ENCODE results near the gene OR5AC2.

Gene OR5AC2

GRCh38 chr3:98095882-98096281 lies 8.9 kb downstream of the OR5AC2 start:
- H3K79me2 ChIP-seq (ENCODE audit: insufficient read depth, low read length) = no peaks in the 10 kb centered on the region
- no peak overlapping the region for H3K27ac ChIP-seq (ENCODE audit: low read depth, low read length, poor library complexity, severe bottlenecking)
- H3F3A ChIP-seq (ENCODE audit: insufficient read depth, low read length) = no peaks in the 10 kb centered on the region
- TF ChIP-seq EZH2 (IDR thresholded peaks at IDR 0.05; ENCODE audit: borderline replicate concordance, low read length) = no peak
- TF ChIP-seq CTCF (IDR thresholded peaks at IDR 0.05; ENCODE audit: low read length) = no peak
- H3K4me1 ChIP-seq (ENCODE audit: insufficient read depth, low read length, severe bottlenecking) = no peaks in the 10 kb centered on the region
- no peaks in the 10 kb centered on the region for H3K36me3 ChIP-seq (ENCODE audit: insufficient read depth, low read length)
- no peak overlapping the region for H3K4me3 ChIP-seq (ENCODE audit: low read depth, low read length, poor library complexity, severe bottlenecking)
- no peaks in the 10 kb centered on the region for H3K9me2 ChIP-seq (ENCODE audit: low read depth, low read length)
- H2AFZ ChIP-seq (ENCODE audit: low read length) = no peak overlapping the region
- no peaks in the 10 kb centered on the region for H4K20me1 ChIP-seq (ENCODE audit: insufficient read depth, low read length)
- H3K9ac ChIP-seq (ENCODE audit: low read length) = no peak overlapping the region
- no peaks in the 10 kb centered on the region for H3K27me3 ChIP-seq (ENCODE audit: insufficient read depth, low read length)
- no peak overlapping the region for H3K4me2 ChIP-seq (ENCODE audit: low read length)
- no peaks in the 10 kb centered on the region for H3K9me3 ChIP-seq (ENCODE audit: low read length)

- Histone ChIP-seq H3K79me2 (ENCODE audit: insufficient read depth, low read length) (no peaks in the 10 kb centered on the region), H3K4me3 (ENCODE audit: low read depth, low read length, poor library complexity, severe bottlenecking) (no peak overlapping the region), H3K9me2 (ENCODE audit: low read depth, low read length) (no peaks in the 10 kb centered on the region), H3K9ac (ENCODE audit: low read length) (no peak overlapping the region), H3K27ac (ENCODE audit: low read depth, low read length, poor library complexity, severe bottlenecking) (no peak overlapping the region), H3K9me3 (ENCODE audit: low read length) (no peaks in the 10 kb centered on the region), H2AFZ (ENCODE audit: low read length) (no peak overlapping the region), H3F3A (ENCODE audit: insufficient read depth, low read length) (no peaks in the 10 kb centered on the region), H3K4me2 (ENCODE audit: low read length) (no peak overlapping the region), H3K4me1 (ENCODE audit: insufficient read depth, low read length, severe bottlenecking) (no peaks in the 10 kb centered on the region), H3K36me3 (ENCODE audit: insufficient read depth, low read length) (no peaks in the 10 kb centered on the region), H4K20me1 (ENCODE audit: insufficient read depth, low read length) (no peaks in the 10 kb centered on the region), H3K27me3 (ENCODE audit: insufficient read depth, low read length) (no peaks in the 10 kb centered on the region)
- no peak for TF ChIP-seq EZH2 (IDR thresholded peaks at IDR 0.05; ENCODE audit: borderline replicate concordance, low read length)
- no peak for TF ChIP-seq CTCF (IDR thresholded peaks at IDR 0.05; ENCODE audit: low read length)
These were observed 12.9 kb downstream of the OR5AC2 start for GRCh38 chr3:98099848-98100247.

DNA sequence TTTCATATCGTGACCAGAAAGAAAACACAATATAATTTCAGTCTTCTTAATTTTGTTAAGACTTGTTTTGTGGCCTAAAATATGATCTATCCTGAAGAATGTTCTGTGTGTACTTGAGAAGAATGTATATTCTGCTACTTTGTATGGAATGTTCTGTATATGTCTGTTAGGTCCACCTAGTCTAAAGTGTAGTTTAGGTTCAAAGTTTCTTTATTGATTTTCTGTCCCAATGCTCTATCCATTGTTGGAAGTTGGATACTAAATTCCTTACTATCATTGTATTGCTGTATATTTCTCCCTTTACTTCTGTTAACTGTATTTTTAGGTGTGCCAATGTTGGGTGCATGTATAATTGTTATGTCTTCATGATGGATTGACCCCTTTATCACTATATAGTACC lies 21.2 kb downstream of the OR5AC2 start:
- no peaks in the 10 kb centered on the region for H3K9me2 ChIP-seq (ENCODE audit: low read depth, low read length)
- no peak for TF ChIP-seq CTCF (IDR thresholded peaks at IDR 0.05; ENCODE audit: low read length)
- no peak for TF ChIP-seq EZH2 (IDR thresholded peaks at IDR 0.05; ENCODE audit: borderline replicate concordance, low read length)
- no peaks in the 10 kb centered on the region for H3K4me1 ChIP-seq (ENCODE audit: insufficient read depth, low read length, severe bottlenecking)
- no peaks in the 10 kb centered on the region for H3K36me3 ChIP-seq (ENCODE audit: insufficient read depth, low read length)
- H3K4me2 ChIP-seq (ENCODE audit: low read length) = no peak overlapping the region
- no peaks in the 10 kb centered on the region for H3F3A ChIP-seq (ENCODE audit: insufficient read depth, low read length)
- H3K9ac ChIP-seq (ENCODE audit: low read length) = no peak overlapping the region
- H4K20me1 ChIP-seq (ENCODE audit: insufficient read depth, low read length) = no peaks in the 10 kb centered on the region
- no peak overlapping the region for H2AFZ ChIP-seq (ENCODE audit: low read length)
- no peak overlapping the region for H3K4me3 ChIP-seq (ENCODE audit: low read depth, low read length, poor library complexity, severe bottlenecking)
- no peak overlapping the region for H3K27ac ChIP-seq (ENCODE audit: low read depth, low read length, poor library complexity, severe bottlenecking)
- no peaks in the 10 kb centered on the region for H3K9me3 ChIP-seq (ENCODE audit: low read length)
- H3K79me2 ChIP-seq (ENCODE audit: insufficient read depth, low read length) = no peaks in the 10 kb centered on the region
- H3K27me3 ChIP-seq (ENCODE audit: insufficient read depth, low read length) = no peaks in the 10 kb centered on the region

Measured in OCI-LY1 (cell line).